Activated CD4-positive, alpha-beta memory T cell treated with anti-CD3 and anti-CD28 coated beads for 36 hours (primary cell): ENCODE results near the gene FBXL22. TPM values are rescaled to one million over a fixed set of nuclear protein-coding genes. Genes with fewer than 3 reads are reported as not detected.
"Not testable (repeated sequence)": the region's sequence is repeated elsewhere in the genome, so short reads cannot be mapped to it uniquely, and the experiment has no call there.

Source experiments
- CTCF ChIA-PET: fragments of 350-600 bp; sonication (Branson Sonifier 250); formaldehyde crosslinking; loops from one replicate; lab custom pipeline; 2021; ENCODE audit warnings: antibody characterized with exemption, inconsistent platforms; lab: Charles Lee
- POLR2A ChIA-PET: fragments of 350-600 bp; sonication (Branson Sonifier 250); formaldehyde crosslinking; loops from one replicate; lab custom pipeline; 2021; ENCODE audit warnings: antibody characterized with exemption; lab: Charles Lee
- DNase-seq: peaks from one replicate; pipeline ENCODE4 v3.0.0-alpha.2; 2020
- H3K27ac Mint-ChIP-seq: one replicate; pipeline ENCODE4 v1.8.0; 2021; ENCODE audit warnings: mixed read lengths
- H3K27me3 Mint-ChIP-seq: one replicate; pipeline ENCODE4 v1.8.0; 2021; ENCODE audit warnings: mixed read lengths
- H3K36me3 Mint-ChIP-seq: one replicate; pipeline ENCODE4 v1.8.0; 2021; ENCODE audit warnings: mixed read lengths
- H3K4me1 Mint-ChIP-seq: one replicate; pipeline ENCODE4 v1.8.0; 2021; ENCODE audit warnings: low read depth, mixed read lengths
- H3K4me3 Mint-ChIP-seq: one replicate; pipeline ENCODE4 v1.8.0; 2021; ENCODE audit warnings: mild to moderate bottlenecking, mixed read lengths
- H3K9me3 Mint-ChIP-seq: one replicate; pipeline ENCODE4 v1.8.0; 2021; ENCODE audit warnings: mixed read lengths
- intact Hi-C: fragments of 100-400 bp; cut with micrococcal nuclease; formaldehyde crosslinking; loops from one replicate; pipeline ENCODE4 v1.15.1; 2023
- total RNA-seq, 2 experiments: library from RNA; stranded (reverse); gene quantifications; one replicate each; pipeline ENCODE4 v1.2.3, GENCODE V29; 2021

Gene FBXL22
- total RNA-seq, 2 experiments from 2014 or later: 0.48 to 0.74 TPM

DNA sequence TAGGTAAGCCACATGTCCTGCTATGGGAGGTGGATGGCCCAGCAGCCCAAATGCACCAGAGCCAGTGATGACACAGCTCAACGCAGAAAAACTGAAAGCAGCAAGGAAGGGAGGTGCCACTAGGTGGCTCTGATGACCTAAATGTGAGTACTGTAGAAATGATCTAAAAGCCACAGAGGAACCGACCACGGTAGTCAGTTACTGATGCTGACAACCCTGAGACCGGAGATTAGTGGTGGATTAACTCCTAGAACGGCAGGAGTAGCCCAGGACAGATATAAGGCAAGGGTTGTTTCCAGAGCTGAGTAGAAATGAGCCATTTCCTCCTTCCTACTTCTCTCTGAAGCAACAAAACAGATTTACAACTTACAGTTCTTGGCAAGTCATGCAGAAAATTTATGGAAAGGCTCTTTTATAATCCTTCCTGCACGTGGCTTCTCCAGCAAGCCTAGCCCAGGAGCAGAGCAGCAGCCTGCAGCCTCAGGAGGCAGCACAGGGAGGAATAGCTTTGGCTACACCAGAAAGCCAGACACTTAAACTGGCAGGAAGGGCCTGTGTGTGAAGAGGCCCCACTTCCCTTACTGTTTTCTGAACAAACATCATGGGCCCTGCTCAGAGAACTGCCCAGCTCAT is 13.1 kb downstream of the FBXL22 start:
- Mint-ChIP-seq H3K4me3 (no peak overlapping the region), H3K9me3 (no peaks in the 10 kb centered on the region), H3K27ac (peak overlapping the region; percentile 86), H3K4me1 (peaks cover 31% of the 10 kb centered on the region), H3K27me3 (no peaks in the 10 kb centered on the region), H3K36me3 (peaks cover 15% of the 10 kb centered on the region)
- intact Hi-C loops: loop anchor here (1.0 to 5.0 kb wide), 7 partner anchors 57 to 457 kb away; partner anchors contain the start of gene HERC1
- CTCF ChIA-PET: interaction anchor here (0.6 to 4.5 kb wide), 51 partner anchors 10 to 544 kb away, joined by 3 to 38 read pairs (median 4); partner anchors contain the start of genes DAPK2, FBXL22 and HERC1
- POLR2A ChIA-PET: interaction anchor here (0.6 to 1.2 kb wide), 5 partner anchors 9 to 577 kb away, joined by 3 to 4 read pairs (median 3); no protein-coding TSS in a partner anchor
- peak; percentile 89 for DNase-seq

- CTCF ChIA-PET: interaction anchor here (0.6 to 4.5 kb wide), 9 partner anchors 11 to 458 kb away, joined by 3 to 38 read pairs (median 8); partner anchors contain the start of gene HERC1
- Mint-ChIP-seq H3K36me3 (peaks cover 15% of the 10 kb centered on the region), H3K4me1 (peaks cover 22% of the 10 kb centered on the region), H3K4me3 (no peak overlapping the region), H3K27ac (peak overlapping the region; percentile 86), H3K9me3 (no peaks in the 10 kb centered on the region), H3K27me3 (no peaks in the 10 kb centered on the region)
- no peak for DNase-seq
- intact Hi-C loops: loop anchor here (2.0 to 5.0 kb wide), 5 partner anchors 56 to 400 kb away; partner anchors contain the start of gene HERC1
- POLR2A ChIA-PET: interaction anchor here (0.9 kb wide), 1 partner anchor 145 kb away, joined by 3 read pairs; no protein-coding TSS in a partner anchor
These were observed 14.0 kb downstream of the FBXL22 start for GRCh38 chr15:63611177-63611576.

- Mint-ChIP-seq H3K4me1 (peaks cover 17% of the 10 kb centered on the region), H3K4me3 (no peak overlapping the region), H3K27ac (peak overlapping the region; percentile 29), H3K9me3 (no peaks in the 10 kb centered on the region), H3K36me3 (peaks cover 14% of the 10 kb centered on the region), H3K27me3 (no peaks in the 10 kb centered on the region)
- intact Hi-C loops: loop anchor here (5.0 kb wide), 4 partner anchors 55 to 220 kb away; partner anchors contain the start of gene HERC1
- ChIA-PET POLR2A (no interaction called here), CTCF (interaction anchor here (1.3 to 4.5 kb wide), 2 partner anchors 12 to 146 kb away, joined by 3 to 38 read pairs; no protein-coding TSS in a partner anchor)
- DNase-seq: no peak
These were observed 15.1 kb downstream of the FBXL22 start for GRCh38 chr15:63612300-63612699.

DNA sequence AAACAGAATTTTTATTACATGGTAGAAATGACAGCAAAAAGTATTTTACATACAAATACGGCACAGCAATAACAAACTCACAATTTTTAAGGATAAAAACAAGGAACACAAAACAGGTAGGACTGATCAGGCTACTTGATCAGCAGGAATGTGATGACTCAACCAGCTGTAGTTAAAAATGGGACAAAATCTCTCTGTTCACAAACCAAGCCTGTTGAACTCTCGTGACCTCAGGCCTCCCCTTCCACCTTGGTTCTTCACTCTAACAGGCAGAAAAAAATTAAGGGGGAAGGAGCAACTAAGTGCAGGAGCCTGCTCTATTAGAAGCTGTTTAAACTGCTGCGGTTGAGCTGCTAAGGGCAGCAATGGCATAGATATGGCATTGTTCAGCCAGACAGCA is 18.7 kb downstream of the FBXL22 start:
- no peak overlapping the region for H3K4me3 Mint-ChIP-seq
- H3K27me3 Mint-ChIP-seq: no peaks in the 10 kb centered on the region
- ChIA-PET CTCF (interaction anchor here (1.0 kb wide), 1 partner anchor 431 kb away, joined by 3 read pairs; no protein-coding TSS in a partner anchor), POLR2A (no interaction called here)
- no peak for DNase-seq
- no peak overlapping the region for H3K27ac Mint-ChIP-seq
- H3K9me3 Mint-ChIP-seq: peaks cover 2% of the 10 kb centered on the region
- peaks cover 13% of the 10 kb centered on the region for H3K36me3 Mint-ChIP-seq
- intact Hi-C loops: no loop called here
- peaks cover 2% of the 10 kb centered on the region for H3K4me1 Mint-ChIP-seq

DNA sequence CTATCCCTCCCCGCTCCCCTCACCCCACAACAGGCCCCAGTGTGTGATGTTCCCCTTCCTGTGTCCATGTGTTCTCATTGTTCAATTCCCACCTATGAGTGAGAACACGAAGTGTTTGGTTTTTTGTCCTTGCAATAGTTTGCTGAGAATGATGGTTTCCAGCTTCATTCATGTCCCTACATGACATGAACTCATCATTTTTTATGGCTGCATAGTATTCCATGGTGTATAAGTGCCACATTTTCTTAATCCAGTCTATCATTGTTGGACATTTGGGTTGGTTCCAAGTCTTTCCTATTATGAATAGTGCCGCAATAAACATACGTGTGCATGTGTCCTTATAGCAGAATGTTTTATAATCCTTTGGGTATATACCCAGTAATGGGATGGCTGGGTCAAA is 20.0 kb downstream of the FBXL22 start:
- H3K4me3 Mint-ChIP-seq, POLR2A ChIA-PET, H3K4me1 Mint-ChIP-seq, intact Hi-C loops, H3K9me3 Mint-ChIP-seq, DNase-seq, H3K27ac Mint-ChIP-seq, H3K27me3 Mint-ChIP-seq: not testable (repeated sequence)
- peaks cover 20% of the 10 kb centered on the region for H3K36me3 Mint-ChIP-seq
- CTCF ChIA-PET: interaction anchor here (0.7 kb wide), 1 partner anchor 429 kb away, joined by 3 read pairs; the partner anchor contains the start of gene DAPK2

DNA sequence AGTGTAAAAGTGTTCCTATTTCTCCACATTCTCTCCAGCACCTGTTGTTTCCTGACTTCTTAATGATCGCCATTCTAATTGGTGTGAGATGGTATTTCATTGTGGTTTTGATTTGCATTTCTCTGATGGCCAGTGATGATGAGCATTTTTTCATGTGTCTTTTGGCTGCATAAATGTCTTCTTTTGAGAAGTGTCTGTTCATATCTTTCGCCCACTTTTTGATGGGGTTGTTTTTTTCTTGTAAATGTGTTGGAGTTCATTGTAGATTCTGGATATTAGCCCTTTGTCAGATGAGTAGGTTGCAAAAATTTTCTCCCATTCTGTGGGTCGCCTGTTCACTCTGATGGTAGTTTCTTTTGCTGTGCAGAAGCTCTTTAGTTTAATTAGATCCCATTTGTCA is 20.4 kb downstream of the FBXL22 start:
- H3K27me3 Mint-ChIP-seq, DNase-seq, H3K4me1 Mint-ChIP-seq, CTCF ChIA-PET, H3K27ac Mint-ChIP-seq, POLR2A ChIA-PET, intact Hi-C loops, H3K4me3 Mint-ChIP-seq, H3K9me3 Mint-ChIP-seq: not testable (repeated sequence)
- peaks cover 18% of the 10 kb centered on the region for H3K36me3 Mint-ChIP-seq

DNA sequence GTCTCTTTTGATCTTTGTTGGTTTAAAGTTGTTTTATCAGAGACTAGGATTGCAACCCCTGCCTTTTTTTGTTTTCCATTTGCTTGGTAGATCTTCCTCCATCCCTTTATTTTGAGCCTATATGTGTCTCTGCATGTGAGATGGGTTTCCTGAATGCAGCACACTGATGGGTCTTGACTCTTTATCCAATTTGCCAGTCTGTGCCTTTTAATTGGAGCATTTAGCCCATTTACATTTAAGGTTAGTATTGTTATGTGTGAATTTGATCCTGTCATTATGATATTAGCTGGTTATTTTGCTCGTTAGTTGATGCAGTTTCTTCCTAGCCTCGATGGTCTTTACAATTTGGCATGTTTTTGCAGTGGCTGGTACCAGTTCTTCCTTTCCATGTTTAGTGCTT is 23.6 kb downstream of the FBXL22 start:
- H3K9me3 Mint-ChIP-seq, CTCF ChIA-PET, H3K4me3 Mint-ChIP-seq, intact Hi-C loops, DNase-seq, H3K27me3 Mint-ChIP-seq, POLR2A ChIA-PET, H3K4me1 Mint-ChIP-seq, H3K27ac Mint-ChIP-seq: not testable (repeated sequence)
- H3K36me3 Mint-ChIP-seq: peaks cover 24% of the 10 kb centered on the region

- intact Hi-C loops: no loop called here
- Mint-ChIP-seq H3K27ac (no peak overlapping the region), H3K4me3 (no peak overlapping the region), H3K9me3 (no peaks in the 10 kb centered on the region), H3K27me3 (no peaks in the 10 kb centered on the region), H3K4me1 (no peaks in the 10 kb centered on the region), H3K36me3 (peaks cover 27% of the 10 kb centered on the region)
- POLR2A ChIA-PET: no interaction called here
- CTCF ChIA-PET: interaction anchor here (0.7 kb wide), 1 partner anchor 66 kb away, joined by 3 read pairs; no protein-coding TSS in a partner anchor
- no peak for DNase-seq
These were observed 26.2 kb downstream of the FBXL22 start for GRCh38 chr15:63623232-63623969.

DNA sequence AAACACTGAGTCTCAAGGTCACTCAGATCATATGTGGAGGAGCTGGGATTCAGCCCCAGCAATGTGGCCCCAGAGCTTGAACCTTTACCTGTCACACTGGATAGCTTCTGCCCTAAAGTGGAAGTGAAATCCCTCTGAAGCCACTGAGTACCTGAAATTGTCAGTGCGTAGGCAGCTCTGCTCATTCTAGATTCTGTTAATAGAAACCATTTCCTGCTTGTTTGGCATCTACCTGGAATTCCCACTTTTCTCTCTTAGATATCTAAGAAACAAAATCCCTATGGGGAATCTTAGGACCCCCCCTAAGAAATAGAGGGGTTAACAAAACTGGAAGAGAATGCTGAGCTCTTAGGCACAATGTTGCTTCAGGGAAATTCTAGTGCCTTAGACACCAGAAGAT is 29.8 kb downstream of the FBXL22 start:
- Mint-ChIP-seq H3K4me3 (no peak overlapping the region), H3K9me3 (no peaks in the 10 kb centered on the region), H3K27me3 (no peaks in the 10 kb centered on the region), H3K4me1 (no peaks in the 10 kb centered on the region), H3K27ac (peak overlapping the region; percentile 18), H3K36me3 (peaks cover 44% of the 10 kb centered on the region)
- intact Hi-C loops: no loop called here
- POLR2A ChIA-PET: no interaction called here
- DNase-seq: no peak
- CTCF ChIA-PET: interaction anchor here (0.7 to 2.1 kb wide), 6 partner anchors 8 to 440 kb away, joined by 3 to 7 read pairs (median 3); no protein-coding TSS in a partner anchor

- intact Hi-C loops: no loop called here
- no peak for DNase-seq
- Mint-ChIP-seq H3K4me3 (no peak overlapping the region), H3K27ac (no peak overlapping the region), H3K27me3 (no peaks in the 10 kb centered on the region), H3K4me1 (no peaks in the 10 kb centered on the region), H3K36me3 (peaks cover 50% of the 10 kb centered on the region), H3K9me3 (no peaks in the 10 kb centered on the region)
- ChIA-PET CTCF (interaction anchor here (1.1 to 2.1 kb wide), 2 partner anchors 19 to 124 kb away, joined by 3 to 7 read pairs; no protein-coding TSS in a partner anchor), POLR2A (no interaction called here)
These were observed 31.1 kb downstream of the FBXL22 start for GRCh38 chr15:63628123-63628822.

- peaks cover 44% of the 10 kb centered on the region for H3K36me3 Mint-ChIP-seq
- DNase-seq: no peak
- no peak overlapping the region for H3K27ac Mint-ChIP-seq
- intact Hi-C loops: no loop called here
- no peaks in the 10 kb centered on the region for H3K4me1 Mint-ChIP-seq
- H3K4me3 Mint-ChIP-seq: no peak overlapping the region
- POLR2A ChIA-PET: no interaction called here
- CTCF ChIA-PET: interaction anchor here (1.9 kb wide), 1 partner anchor 20 kb away, joined by 8 read pairs; no protein-coding TSS in a partner anchor
- no peaks in the 10 kb centered on the region for H3K27me3 Mint-ChIP-seq
- no peaks in the 10 kb centered on the region for H3K9me3 Mint-ChIP-seq
These were observed 33.0 kb downstream of the FBXL22 start for GRCh38 chr15:63630036-63630751.
